ENCODE measurements around the gene CCDC83.
"Not testable (repeated sequence)": the region's sequence is repeated elsewhere in the genome, so short reads cannot be mapped to it uniquely, and the experiment has no call there.

Gene CCDC83

GRCh38 chr11:85840932-85841331 lies 14.3 kb upstream of the CCDC83 start:
- not testable (repeated sequence) for DNase-seq

DNA sequence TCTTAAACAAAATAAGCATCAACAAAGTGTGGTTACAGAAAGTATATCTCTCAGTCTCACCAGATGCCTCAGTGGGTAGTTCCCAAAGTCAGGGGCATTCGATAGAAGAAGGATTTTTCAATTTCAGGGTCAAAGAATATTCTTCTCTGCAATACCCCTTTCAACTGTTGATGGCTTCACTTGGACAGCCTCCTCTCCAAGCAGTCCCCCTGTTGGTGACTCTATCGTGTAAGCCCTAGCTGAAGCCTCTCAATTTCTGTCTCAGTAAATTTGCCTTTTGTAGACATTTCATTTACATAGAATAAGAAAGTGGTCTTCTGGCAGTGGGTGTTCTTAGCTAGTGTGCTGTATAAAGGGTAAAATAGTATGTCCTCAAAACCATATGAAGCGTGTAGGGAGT lies 11.3 kb upstream of the CCDC83 start:
- DNase-seq, result no peak

- DNase-seq, result peak; percentile 39
Measured at GRCh38 chr11:85844439-85845123, 10.6 kb upstream of the CCDC83 start.

DNA sequence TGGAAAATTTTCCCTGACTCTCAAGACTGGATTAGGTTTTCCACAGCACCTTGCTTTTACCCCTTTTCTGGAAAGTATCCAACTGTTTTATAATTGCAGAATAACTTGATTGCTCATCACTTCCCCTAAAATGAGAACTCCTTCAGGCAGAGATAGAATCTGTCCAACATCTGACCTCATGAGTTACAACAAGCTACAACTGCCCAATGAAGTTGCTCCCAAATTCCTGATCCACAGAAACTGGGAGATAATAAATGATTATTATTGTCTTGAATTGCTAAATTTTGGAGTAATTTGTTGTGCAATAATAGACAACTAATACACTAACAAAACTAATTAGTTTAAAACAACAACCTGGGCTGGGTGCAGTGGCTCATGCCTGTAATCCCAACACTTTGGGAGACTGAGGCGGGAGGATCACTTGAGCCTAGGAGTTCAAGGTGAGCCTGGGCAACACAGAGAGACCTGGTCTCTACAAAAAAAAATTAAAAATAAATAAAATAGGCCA lies 10.0 kb upstream of the CCDC83 start:
- peak; percentile 28 for DNase-seq

GRCh38 chr11:85847436-85847835 lies 7.7 kb upstream of the CCDC83 start:
- no peak for DNase-seq

- DNase-seq, result no peak
Measured at GRCh38 chr11:85848006-85848405, 7.2 kb upstream of the CCDC83 start.

DNA sequence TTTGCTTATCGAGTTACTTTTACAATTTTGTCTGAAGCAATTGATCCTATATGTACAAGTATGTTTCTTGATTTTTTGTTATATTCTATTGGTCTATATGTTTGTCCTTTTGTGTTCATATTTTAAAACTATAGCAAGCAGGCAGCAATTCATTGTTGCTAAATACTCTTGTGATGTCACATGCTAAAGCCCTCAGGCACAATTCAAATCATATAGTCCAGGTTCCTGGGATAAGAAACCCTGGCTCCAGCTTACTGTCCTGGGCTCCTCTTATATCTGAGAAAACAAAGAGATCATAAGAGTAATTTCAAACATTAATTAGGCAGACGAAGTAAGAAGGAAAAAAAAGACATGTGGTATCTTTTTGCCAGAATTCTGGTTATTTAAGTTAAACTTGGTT lies 6.6 kb upstream of the CCDC83 start:
- no peak for DNase-seq

DNA sequence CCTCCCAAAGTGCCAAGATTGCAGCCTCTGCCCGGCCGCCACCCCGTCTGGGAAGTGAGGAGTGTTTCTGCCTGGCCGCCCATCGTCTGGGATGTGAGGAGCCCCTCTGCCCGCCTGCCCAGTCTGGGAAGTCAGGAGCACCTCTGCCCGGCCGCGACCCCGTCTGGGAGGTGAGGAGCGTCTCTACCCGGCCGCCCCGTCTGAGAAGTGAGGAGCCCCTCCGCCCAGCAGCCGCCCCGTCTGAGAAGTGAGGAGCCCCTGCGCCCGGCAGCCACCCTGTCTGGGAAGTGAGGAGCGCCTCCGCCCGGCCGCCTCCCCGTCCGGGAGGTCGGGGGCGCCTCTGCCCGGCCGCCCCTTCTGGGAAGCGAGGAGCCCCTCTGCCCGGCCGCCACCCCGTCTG lies 2.4 kb upstream of the CCDC83 start:
- DNase-seq, result not testable (repeated sequence)

DNA sequence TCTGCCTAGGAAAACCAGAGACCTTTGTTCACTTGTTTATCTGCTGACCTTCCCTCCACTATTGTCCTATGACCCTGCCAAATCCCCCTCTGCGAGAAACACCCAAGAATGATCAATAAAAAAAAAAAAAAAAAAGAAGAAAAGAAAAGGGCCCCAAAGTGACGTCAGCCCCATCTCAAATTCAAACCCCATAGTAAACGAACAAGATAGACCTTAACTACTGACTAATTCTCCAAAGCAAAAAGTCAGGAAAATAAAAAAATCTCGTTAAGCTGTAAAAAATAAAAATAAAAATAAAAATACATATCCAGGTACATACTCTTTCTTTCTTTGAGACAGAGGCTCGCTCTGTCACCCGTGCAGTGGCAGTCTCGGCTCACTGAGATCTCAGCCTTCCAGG lies 1.6 kb upstream of the CCDC83 start:
- DNase-seq, result not testable (repeated sequence)

- no peak for DNase-seq
Measured at GRCh38 chr11:85854212-85854556, 999 bp upstream of the CCDC83 start.

GRCh38 chr11:85854557-85855340 lies 434 bp upstream of the CCDC83 start:
- DNase-seq, result peak; percentile 93

DNA sequence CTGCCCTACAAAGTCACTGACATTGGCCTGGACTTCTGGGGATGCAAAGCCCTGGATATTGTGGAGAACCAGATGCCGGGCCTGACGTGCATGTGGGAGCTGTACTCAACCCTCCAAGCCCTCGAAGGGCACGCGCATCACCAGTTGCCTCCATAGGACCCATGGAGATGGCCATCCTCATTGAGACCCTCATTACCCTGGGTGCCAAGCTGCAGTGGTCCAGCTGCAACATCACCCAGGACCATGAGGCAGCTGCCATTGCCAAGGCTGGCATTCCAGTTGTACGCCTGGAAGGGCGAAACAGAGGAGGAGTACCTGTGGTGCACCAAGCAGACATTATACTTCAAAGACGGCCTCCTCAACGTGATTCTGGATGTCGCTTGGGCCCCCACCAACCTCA lies 1.9 kb downstream of the CCDC83 start:
- DNase-seq, result no peak

DNA sequence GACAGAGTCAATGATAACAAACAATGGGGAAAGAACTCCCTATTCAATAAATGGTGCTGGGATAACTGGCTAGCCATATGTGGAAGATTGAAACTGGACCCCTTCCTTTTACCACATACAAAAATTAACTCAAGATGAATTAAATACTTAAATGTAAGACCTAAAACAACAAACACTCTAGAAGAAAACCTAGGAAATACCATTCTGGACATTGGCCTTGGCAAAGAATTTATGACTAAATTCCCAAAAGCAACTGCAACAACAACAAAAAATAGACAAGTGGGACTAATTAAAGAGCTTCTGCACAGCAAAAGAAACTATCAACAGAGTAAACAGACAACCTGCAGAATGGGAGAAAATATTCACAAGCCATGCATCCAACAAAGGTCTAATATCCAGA lies 4.4 kb downstream of the CCDC83 start:
- not testable (repeated sequence) for DNase-seq

- DNase-seq, result no peak
Measured at GRCh38 chr11:85863855-85864254, 8.7 kb downstream of the CCDC83 start.

DNA sequence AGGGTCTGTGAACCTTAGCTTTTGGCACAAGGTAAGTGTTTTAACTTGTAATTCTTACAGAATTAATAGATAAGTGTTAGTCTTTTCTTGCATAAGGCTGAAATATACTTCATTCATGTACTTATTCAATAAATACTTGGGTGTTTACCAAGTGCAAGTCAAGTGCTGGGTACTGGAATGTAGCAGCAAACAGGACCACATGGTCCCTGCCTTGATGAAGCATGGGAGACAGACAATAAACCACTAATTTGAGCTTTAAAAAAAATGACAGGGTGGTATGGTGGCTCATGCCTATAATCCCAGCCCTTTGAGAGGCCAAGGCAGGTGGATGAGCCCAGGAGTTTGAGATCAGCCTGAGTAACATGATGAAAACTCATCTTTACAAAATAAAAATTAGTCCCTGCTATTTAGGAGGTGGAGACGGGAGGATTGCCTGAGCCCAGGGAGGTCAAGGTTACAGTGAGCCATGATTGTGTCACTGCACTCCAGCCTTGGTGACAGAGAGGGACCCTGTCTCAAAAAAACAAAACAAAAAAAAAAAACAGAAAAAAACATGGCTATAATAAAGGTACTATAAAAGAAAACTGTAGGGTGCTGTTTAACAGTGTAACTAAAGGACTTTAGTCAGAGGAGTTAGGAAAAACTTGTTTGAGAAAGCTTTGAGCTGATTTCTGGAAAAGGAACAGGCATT lies 11.1 kb downstream of the CCDC83 start:
- DNase-seq, result no peak

GRCh38 chr11:85867751-85868150 lies 12.6 kb downstream of the CCDC83 start:
- DNase-seq, result peak; percentile 30

DNA sequence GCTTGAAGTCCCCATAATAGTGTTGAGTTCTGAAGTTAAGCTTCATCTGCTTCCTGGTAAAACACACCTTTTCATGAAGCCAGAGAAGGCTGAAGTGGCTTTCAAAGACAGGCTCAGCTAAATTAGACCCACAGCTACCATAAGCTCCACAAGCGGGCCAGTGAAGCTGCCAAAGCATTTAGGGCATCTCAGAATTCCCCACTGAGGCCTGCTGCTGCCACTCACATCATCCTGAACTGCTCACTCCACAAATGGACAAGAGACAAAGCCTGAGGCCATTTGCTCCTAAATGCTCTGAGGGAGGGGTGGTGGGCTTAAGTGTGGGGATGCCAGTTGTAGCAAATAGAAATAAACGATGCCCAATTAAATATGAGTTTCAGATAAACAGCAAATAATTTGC lies 14.6 kb downstream of the CCDC83 start:
- no peak for DNase-seq

GRCh38 chr11:85874265-85874664 lies 19.1 kb downstream of the CCDC83 start:
- DNase-seq, result peak; percentile 56

DNA sequence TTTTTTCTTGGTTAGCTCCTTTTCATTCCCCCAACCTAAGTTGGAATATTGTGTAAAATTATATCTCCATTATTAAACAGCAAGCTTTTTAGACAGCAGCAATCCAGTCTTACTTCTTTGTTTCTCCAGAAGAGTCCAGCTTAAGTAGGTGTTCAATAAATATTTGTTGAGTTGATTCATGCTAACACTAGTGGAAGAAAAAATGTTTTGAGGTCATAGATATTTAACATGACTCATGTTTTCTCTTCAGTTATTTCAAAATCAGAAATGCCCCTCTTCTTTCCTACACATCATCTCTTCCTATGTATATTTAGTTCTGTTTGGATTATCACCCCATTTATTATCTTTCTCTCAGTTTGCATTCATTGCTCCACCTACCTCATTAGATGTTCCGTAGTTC lies 20.3 kb downstream of the CCDC83 start:
- peak; percentile 64 for DNase-seq

DNA sequence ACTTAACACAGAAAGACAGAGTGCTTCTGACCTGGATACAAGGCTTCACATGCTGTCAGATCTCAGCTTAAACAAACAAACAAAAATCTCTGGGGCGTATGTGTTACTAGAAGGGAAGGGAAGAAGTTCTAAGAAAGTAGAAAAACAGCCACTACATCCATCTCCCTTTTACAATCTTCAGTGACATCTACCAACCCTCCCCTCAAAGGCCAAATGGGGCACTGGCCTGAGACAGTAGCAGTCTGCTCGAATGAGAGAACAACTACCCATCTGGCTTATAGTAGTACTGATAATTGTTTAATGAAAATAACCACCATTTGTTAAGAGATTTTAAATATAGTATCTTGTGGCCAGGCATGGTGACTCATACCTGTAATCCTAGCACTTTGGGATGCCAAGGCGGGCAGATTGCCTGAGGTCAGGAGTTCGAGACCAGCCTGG lies 29.4 kb downstream of the CCDC83 start:
- DNase-seq, result no peak

GRCh38 chr11:85886089-85887056 lies 31.2 kb downstream of the CCDC83 start:
- DNase-seq, result peak; percentile 73

DNA sequence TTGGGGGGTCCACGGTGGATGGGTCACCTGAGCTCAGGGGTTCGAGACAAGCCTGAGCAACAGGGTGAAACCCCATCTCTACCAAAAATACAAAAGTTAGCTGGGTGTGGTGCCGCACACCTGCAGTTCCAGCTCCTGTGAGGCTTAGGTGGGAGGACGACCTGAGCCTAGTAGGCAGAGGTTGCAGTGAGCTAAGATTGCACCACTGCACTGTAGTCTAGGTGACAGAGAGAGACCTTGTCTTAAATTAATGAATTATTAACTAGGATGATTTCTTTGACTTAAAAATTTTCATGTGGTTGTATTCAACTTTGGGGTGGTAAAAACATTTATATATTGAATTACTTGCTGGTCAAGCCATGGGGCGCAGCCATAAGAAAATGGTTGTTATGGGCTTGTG lies 33.9 kb downstream of the CCDC83 start:
- DNase-seq, result no peak

All from fibroblast of upper back skin (primary cell).